Measurements from ENCODE around the gene VAV1. TPM values are rescaled to one million over a fixed set of nuclear protein-coding genes. Genes with fewer than 3 reads are reported as not detected.
A peak's percentile ranks its signal among the peaks of the same experiment; 100 is the strongest.

The VAV1 gene
- polyA plus RNA-seq, 2 of the 4 experiments (the other 2 are of a cell fraction): 5.6 to 7.5 TPM

- WGBS (ENCODE audit: missing lambda C conversion rate): 92% methylated on average over 7 of the region's 12 CpGs
- ATAC-seq: no peak
- Histone ChIP-seq H3K27ac (no peak overlapping the region), H3K4me1 (peaks cover 7% of the 10 kb centered on the region; the same call in 2 of the 3 replicates), H3K9me3 (0 out of 3 replicates have a peak, but pooled peaks cover 5% of the 10 kb centered on the region), H3K4me2 (no peak overlapping the region), H3K4me3 (no peak overlapping the region)
- no peak for TF ChIP-seq MAZ (IDR thresholded peaks at IDR 0.05; ENCODE audit: borderline replicate concordance, low read depth, low read length)
- no peak for TF ChIP-seq KDM1A (IDR thresholded peaks at IDR 0.05; ENCODE audit: low read depth)
- peak; percentile 42 for TF ChIP-seq ZFP36 (IDR thresholded peaks at IDR 0.05; ENCODE audit: borderline replicate concordance, partially characterized antibody)
- no peak for TF ChIP-seq HDAC2 (IDR thresholded peaks at IDR 0.05)
- TF ChIP-seq BHLHE40 (IDR thresholded peaks at IDR 0.05; ENCODE audit: low read depth, low read length): no peak
- FAIRE-seq: no peak
- DNase-seq (ENCODE audit: low read depth in 1 of 2, low spot score in 1 of 2): no peak
- ChIA-PET POLR2A (no interaction called here), CTCF (no interaction called here)
These were observed 52.7 kb downstream of the VAV1 start for GRCh38 chr19:6825076-6825774.

GRCh38 chr19:6826281-6826920, 53.9 kb downstream of the VAV1 start:
- no peak for ATAC-seq
- ChIA-PET POLR2A (no interaction called here), CTCF (interaction anchor here (0.6 kb wide), 1 partner anchor 312 kb away, joined by 4 read pairs; no protein-coding TSS in a partner anchor)
- no peak overlapping the region for H3K27ac ChIP-seq
- no peak for TF ChIP-seq CHD4 (IDR thresholded peaks at IDR 0.05; ENCODE audit: borderline replicate concordance)
- no peak for TF ChIP-seq RARB (CRISPR knock-in tag; IDR thresholded peaks at IDR 0.05)
- no peak for TF ChIP-seq BHLHE40 (IDR thresholded peaks at IDR 0.05; ENCODE audit: low read depth, low read length)
- no peak for TF ChIP-seq ZC3H11A (IDR thresholded peaks at IDR 0.05)
- TF ChIP-seq ZSCAN20 (CRISPR knock-in tag; IDR thresholded peaks at IDR 0.05): no peak
- TF ChIP-seq NFE2L2 (conservative IDR thresholded peaks at IDR 0.05; ENCODE audit: low read length): no peak
- TF ChIP-seq EHF (CRISPR knock-in tag; IDR thresholded peaks at IDR 0.05): no peak
- no peak for TF ChIP-seq MAX (IDR thresholded peaks at IDR 0.05)
- TF ChIP-seq POLR2A (IDR thresholded peaks at IDR 0.05; ENCODE audit: low read length): no peak
- TF ChIP-seq HDAC2 (IDR thresholded peaks at IDR 0.05): no peak
- TF ChIP-seq RNF2 (IDR thresholded peaks at IDR 0.05; ENCODE audit: borderline replicate concordance, low read depth): no peak
- 90% methylated on average over 15 of the region's 15 CpGs for WGBS (ENCODE audit: missing lambda C conversion rate)
- H3K4me2 ChIP-seq: no peak overlapping the region
- no peak overlapping the region for H3K4me3 ChIP-seq
- no peaks in the 10 kb centered on the region for H3K9me3 ChIP-seq
- FAIRE-seq: no peak
- no peak for DNase-seq (ENCODE audit: low read depth in 1 of 2, low spot score in 1 of 2)
- H3K4me1 ChIP-seq: peaks cover 7% of the 10 kb centered on the region; the same call in 2 of the 3 replicates

GRCh38 chr19:6828306-6828697, 55.8 kb downstream of the VAV1 start:
- WGBS (ENCODE audit: missing lambda C conversion rate): 0% methylated on average over 6 of the region's 14 CpGs
- Histone ChIP-seq H3K27ac (peak overlapping the region; percentile 83 to 87), H3K4me3 (peak overlapping the region; percentile 63), H3K4me2 (peak overlapping the region; percentile 93), H3K9me3 (no peaks in the 10 kb centered on the region), H3K4me1 (peaks cover 7% of the 10 kb centered on the region; the same call in 2 of the 3 replicates)
- CTCF ChIA-PET: interaction anchor here (1.5 to 2.2 kb wide), 3 partner anchors 19 to 90 kb away, joined by 6 to 11 read pairs (median 7); no protein-coding TSS in a partner anchor
- TF ChIP-seq POLR2A (IDR thresholded peaks at IDR 0.05; ENCODE audit: low read length) (peak; percentile 33; the same call in 1 of the 2 replicates), HOXB5 (CRISPR knock-in tag; IDR thresholded peaks at IDR 0.05) (no peak), JUNB (IDR thresholded peaks at IDR 0.05) (no peak), SMC3 (IDR thresholded peaks at IDR 0.05) (no peak), ZFP36 (IDR thresholded peaks at IDR 0.05; ENCODE audit: borderline replicate concordance, partially characterized antibody) (no peak), FOSL2 (IDR thresholded peaks at IDR 0.05) (no peak), FOSL2 (CRISPR knock-in tag; IDR thresholded peaks at IDR 0.05) (peak; percentile 81), BCL3 (IDR thresholded peaks at IDR 0.05) (0 out of 3 replicates have a peak, but pooled peaks have one; percentile 29), MAFK (IDR thresholded peaks at IDR 0.05; ENCODE audit: partially characterized antibody) (no peak), TFCP2L1 (CRISPR knock-in tag; IDR thresholded peaks at IDR 0.05) (no peak), PHF8 (IDR thresholded peaks at IDR 0.05; ENCODE audit: borderline replicate concordance, low read depth) (no peak), MAX (IDR thresholded peaks at IDR 0.05) (peak; percentile 51; the same call in 1 of the 2 replicates), NR3C1 (IDR thresholded peaks at IDR 0.05) (no peak)
- POLR2A ChIA-PET: interaction anchor here (0.6 to 1.9 kb wide), 4 partner anchors 20 to 182 kb away, joined by 3 to 19 read pairs (median 6); no protein-coding TSS in a partner anchor
- FAIRE-seq: no peak
- peak; percentile 82 to 84 for ATAC-seq
- peak; percentile 84 to 86 for DNase-seq (ENCODE audit: low read depth in 1 of 2, low spot score in 1 of 2)

Measured in A549 (cell line).